ENCODE results near the gene GNAO1. TPM values are rescaled to one million over a fixed set of nuclear protein-coding genes. Genes with fewer than 3 reads are reported as not detected.

GNAO1 gene
- total and polyA plus RNA-seq, 7 donors = 0.69 to 67.0 (median 28.8) TPM

DNA sequence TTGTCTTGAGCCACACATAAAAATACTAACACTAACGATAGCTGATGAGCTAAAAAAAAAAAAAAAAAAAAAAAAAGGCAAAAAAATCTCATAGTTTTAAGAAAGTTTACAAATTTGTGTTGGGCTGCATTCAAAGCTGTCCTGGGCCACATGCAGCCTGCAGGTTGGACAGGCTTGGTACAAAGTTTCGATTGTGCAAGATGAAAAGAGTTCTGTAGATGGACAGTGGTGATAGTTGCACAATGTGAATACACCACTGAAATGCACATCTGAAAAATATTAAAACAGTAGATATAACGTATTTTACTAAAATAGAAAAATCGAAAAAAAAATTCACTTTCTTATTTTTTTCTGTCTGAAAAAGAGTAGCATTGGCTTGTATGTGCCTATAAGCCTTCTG, 191.2 kb downstream of the GNAO1 start:
- Histone ChIP-seq H3K4me1 (peaks cover 0 to 3% (median 0%) of the 10 kb centered on the region in 4 donors), H3K9me3 (peaks cover 0 to 9% (median 8%) of the 10 kb centered on the region in 4 donors), H3K27me3 (no peaks in the 10 kb centered on the region), H3K4me3 (no peak overlapping the region), H3K27ac (no peak overlapping the region), H3K36me3 (peaks cover 14 to 94% (median 60%) of the 10 kb centered on the region in 4 donors)
- intact Hi-C loops (cut with DNase I) = no loop called here
- 95 to 98% methylated on average over 4 of the region's 4 CpGs for WGBS, 2 donors
- no peak for DNase-seq
- no peak for TF ChIP-seq POLR2AphosphoS5 (IDR thresholded peaks at IDR 0.05)
- TF ChIP-seq, protein P1, sequence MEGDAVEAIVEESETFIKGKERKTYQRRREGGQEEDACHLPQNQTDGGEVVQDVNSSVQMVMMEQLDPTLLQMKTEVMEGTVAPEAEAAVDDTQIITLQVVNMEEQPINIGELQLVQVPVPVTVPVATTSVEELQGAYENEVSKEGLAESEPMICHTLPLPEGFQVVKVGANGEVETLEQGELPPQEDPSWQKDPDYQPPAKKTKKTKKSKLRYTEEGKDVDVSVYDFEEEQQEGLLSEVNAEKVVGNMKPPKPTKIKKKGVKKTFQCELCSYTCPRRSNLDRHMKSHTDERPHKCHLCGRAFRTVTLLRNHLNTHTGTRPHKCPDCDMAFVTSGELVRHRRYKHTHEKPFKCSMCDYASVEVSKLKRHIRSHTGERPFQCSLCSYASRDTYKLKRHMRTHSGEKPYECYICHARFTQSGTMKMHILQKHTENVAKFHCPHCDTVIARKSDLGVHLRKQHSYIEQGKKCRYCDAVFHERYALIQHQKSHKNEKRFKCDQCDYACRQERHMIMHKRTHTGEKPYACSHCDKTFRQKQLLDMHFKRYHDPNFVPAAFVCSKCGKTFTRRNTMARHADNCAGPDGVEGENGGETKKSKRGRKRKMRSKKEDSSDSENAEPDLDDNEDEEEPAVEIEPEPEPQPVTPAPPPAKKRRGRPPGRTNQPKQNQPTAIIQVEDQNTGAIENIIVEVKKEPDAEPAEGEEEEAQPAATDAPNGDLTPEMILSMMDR (IDR thresholded peaks at IDR 0.05) = no peak
- no peak for TF ChIP-seq EP300 (IDR thresholded peaks at IDR 0.05)
- TF ChIP-seq POLR2A (IDR thresholded peaks at IDR 0.05) = no peak

DNA sequence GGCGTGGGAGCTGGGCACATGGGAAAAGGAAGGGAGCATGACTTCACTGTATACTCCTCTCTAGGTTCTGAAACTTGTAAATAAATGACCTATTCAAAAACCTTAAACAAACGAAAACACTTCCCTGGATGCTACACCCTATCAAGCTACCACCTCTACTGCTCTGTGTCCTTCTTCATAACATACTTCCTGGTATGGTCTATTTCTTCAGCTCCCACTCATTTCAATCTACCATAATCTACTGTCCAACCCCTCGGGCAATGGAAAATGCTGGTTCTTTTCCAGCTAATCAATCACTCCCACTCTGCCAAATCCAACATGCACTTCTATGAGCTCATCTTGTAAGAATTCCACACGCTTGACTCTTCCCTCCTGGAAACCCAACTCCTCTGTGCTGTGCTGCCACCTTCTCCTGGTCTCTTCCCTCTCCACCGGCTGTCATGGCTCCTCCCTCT, 191.6 kb downstream of the GNAO1 start:
- Histone ChIP-seq H3K27me3 (no peaks in the 10 kb centered on the region), H3K4me3 (no peak overlapping the region), H3K9me3 (peaks cover 0 to 9% (median 8%) of the 10 kb centered on the region in 4 donors), H3K27ac (no peak overlapping the region), H3K4me1 (peaks cover 0 to 7% (median 0%) of the 10 kb centered on the region in 4 donors), H3K36me3 (peaks cover 14 to 94% (median 63%) of the 10 kb centered on the region in 4 donors)
- no peak for DNase-seq
- 92% methylated on average over 5 of the region's 5 CpGs for WGBS, 2 donors
- intact Hi-C loops (cut with DNase I) = no loop called here
- TF ChIP-seq EP300 (IDR thresholded peaks at IDR 0.05) = no peak
- no peak for TF ChIP-seq POLR2A (IDR thresholded peaks at IDR 0.05)
- TF ChIP-seq POLR2AphosphoS5 (IDR thresholded peaks at IDR 0.05) = no peak
- TF ChIP-seq, protein P1 (IDR thresholded peaks at IDR 0.05) = no peak

DNA sequence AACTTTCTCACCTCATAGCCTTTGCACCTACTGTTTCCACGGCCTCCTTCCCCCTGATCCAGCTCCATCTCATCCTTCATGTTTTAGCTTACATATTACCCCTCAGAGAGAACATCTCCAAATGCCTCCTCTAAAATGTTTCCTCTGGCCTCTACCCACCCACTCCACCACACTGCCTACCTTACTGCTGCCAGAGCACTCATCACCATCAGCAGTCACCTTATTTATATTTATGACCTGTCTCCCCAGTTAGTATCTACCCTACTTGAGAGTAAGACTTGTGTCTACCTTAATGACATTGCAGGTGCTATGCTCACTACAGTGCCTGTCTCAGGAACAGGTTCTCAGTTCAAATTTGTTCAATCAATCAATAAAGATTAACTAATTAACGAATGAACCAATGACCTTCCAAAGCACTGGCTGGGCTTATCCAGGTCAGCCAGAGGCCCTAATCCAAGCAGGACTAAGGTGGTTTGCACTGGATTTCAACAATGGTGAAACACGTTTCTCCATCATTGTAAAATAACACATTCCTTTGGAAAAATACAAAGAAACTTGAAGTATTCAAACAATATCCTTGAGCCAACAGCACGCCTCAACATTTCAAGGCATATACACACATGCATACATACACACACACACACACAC, 192.9 kb downstream of the GNAO1 start:
- intact Hi-C loops (cut with DNase I) = no loop called here
- H3K36me3 ChIP-seq = peaks cover 14 to 95% (median 67%) of the 10 kb centered on the region in 4 donors
- DNase-seq = no peak

DNA sequence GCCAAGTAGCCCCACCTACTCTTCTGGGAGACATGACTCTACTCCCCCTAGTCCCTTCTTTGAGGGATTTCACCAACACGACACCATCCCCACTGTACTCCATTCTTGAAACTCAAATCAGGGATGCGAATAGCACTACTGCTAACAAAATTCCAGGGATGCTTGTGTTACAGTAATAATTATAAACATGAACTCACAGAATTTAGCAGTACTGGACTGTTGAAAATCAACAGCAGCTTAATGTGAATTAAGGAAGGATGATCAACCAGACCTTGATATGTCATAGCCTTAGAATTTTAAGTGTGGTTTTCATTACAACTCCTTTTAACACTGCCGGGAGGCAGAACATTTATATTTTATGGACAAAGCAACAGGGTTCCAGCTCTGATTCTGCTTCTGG, 196.1 kb downstream of the GNAO1 start:
- 92 to 95% methylated on average over 3 of the region's 3 CpGs for WGBS, 2 donors
- no peak for DNase-seq
- Histone ChIP-seq H3K36me3 (peaks cover 14 to 80% (median 51%) of the 10 kb centered on the region in 4 donors), H3K27me3 (no peaks in the 10 kb centered on the region), H3K4me3 (no peak overlapping the region), H3K9me3 (no peaks in the 10 kb centered on the region), H3K27ac (no peak overlapping the region), H3K4me1 (peaks cover 0 to 7% (median 0%) of the 10 kb centered on the region in 4 donors)
- intact Hi-C loops (cut with DNase I) = no loop called here
- TF ChIP-seq, protein P1 (IDR thresholded peaks at IDR 0.05) = no peak
- TF ChIP-seq POLR2A (IDR thresholded peaks at IDR 0.05) = no peak
- TF ChIP-seq EP300 (IDR thresholded peaks at IDR 0.05) = no peak
- TF ChIP-seq POLR2AphosphoS5 (IDR thresholded peaks at IDR 0.05) = no peak

More for the DNA sequence above, 192.9 kb downstream of the GNAO1 start:
- no peak overlapping the region for H3K4me3 ChIP-seq
- H3K27me3 ChIP-seq = no peaks in the 10 kb centered on the region
- H3K9me3 ChIP-seq = peaks cover 0 to 9% (median 8%) of the 10 kb centered on the region in 4 donors
- 95 to 96% methylated on average over 4 of the region's 4 CpGs for WGBS, 2 donors
- H3K27ac ChIP-seq = no peak overlapping the region
- TF ChIP-seq EP300 (IDR thresholded peaks at IDR 0.05) = no peak
- no peak for TF ChIP-seq POLR2A (IDR thresholded peaks at IDR 0.05)
- TF ChIP-seq POLR2AphosphoS5 (IDR thresholded peaks at IDR 0.05) = no peak
- TF ChIP-seq, protein P1 (IDR thresholded peaks at IDR 0.05) = no peak
- H3K4me1 ChIP-seq = peaks cover 0 to 7% (median 0%) of the 10 kb centered on the region in 4 donors
